Measurements from ENCODE around the gene AATF.

DNA sequence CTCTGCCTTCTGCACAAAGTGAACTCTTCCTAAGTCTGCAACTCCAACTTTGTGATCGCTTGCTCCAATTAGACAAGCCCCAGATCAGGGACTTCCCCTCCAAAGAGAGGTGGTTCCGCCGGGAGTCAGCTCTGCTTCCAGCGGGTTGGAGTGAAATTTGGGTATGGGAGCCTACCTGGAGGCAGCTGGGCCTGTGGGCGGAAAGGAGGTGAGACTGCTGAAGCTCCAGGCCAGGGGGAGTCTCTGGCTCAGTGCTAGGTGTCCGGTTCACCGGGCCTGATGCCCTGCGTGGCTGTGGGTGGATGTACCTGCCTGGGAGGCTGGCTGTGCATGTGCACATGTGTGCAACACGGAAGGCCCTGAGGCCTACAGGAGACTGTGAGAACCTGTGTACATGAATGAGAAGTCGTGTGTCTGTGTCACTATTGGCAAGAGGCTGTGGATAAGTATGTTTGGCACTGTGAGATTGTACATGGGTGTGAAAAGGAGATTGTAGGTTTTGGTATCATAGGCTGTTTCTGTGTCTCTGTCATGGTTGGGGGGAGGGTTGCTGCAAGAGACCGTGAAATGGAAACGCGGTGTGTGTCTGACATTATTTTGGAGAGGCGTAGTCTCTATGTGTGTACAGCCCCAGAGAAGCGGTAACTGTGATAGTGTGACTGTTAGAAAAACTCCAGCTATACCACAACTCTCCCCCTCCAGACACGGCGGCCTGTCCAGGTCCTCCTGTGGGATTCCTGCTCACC lies 7.3 kb upstream of the AATF start:
- TF ChIP-seq CREB1 (CRISPR knock-in tag; IDR thresholded peaks at IDR 0.05) (no peak), MXD4 (CRISPR knock-in tag; IDR thresholded peaks at IDR 0.05; ENCODE audit: borderline replicate concordance) (no peak)

Measured in WTC11 (cell line).